Keratinocyte (primary cell): ENCODE measurements around the gene ALDH1L1. TPM values are rescaled to one million over a fixed set of nuclear protein-coding genes. Genes with fewer than 3 reads are reported as not detected.

Source experiments
- DNase-seq: peaks from one replicate; pipeline ENCODE4 v3.0.0-alpha.2; 2011; ENCODE audit warnings: low read depth, missing footprints, low spot score
- FAIRE-seq: peaks from 2 replicates; lab custom pipeline; 2011; peaks lifted over from hg19 to GRCh38; lab: Jason Lieb, UNC
- H2AFZ ChIP-seq: 2 replicates; pipeline ENCODE4 v1.6.0; 2012; ENCODE audit warnings: low read length, control low read depth, inconsistent platforms; ENCODE audit not compliant: control insufficient read depth
- H3K27ac ChIP-seq: 2 replicates; pipeline ENCODE4 v1.5.1; 2011; ENCODE audit warnings: low read length; ENCODE audit not compliant: control insufficient read depth, insufficient read depth
- H3K27me3 ChIP-seq: 3 replicates; pipeline ENCODE4 v1.6.0; 2011; ENCODE audit warnings: low read length; ENCODE audit not compliant: control insufficient read depth, insufficient read depth; ENCODE audit errors: extremely low read depth
- H3K36me3 ChIP-seq, 2 experiments: 2 replicates in 1 of 2; 3 replicates in 1 of 2; pipeline ENCODE4 v1.5.1; 2011; ENCODE audit warnings: low read length in 2 of 2, mild to moderate bottlenecking in 1 of 2; ENCODE audit not compliant: control insufficient read depth in 2 of 2, insufficient read depth in 2 of 2; ENCODE audit errors: extremely low read depth in 1 of 2
- H3K4me1 ChIP-seq: 3 replicates; pipeline ENCODE4 v1.5.1; 2011; ENCODE audit warnings: low read length; ENCODE audit not compliant: control insufficient read depth, insufficient read depth; ENCODE audit errors: extremely low read depth
- H3K4me2 ChIP-seq: 3 replicates; pipeline ENCODE4 v1.6.0; 2011; ENCODE audit warnings: low read depth, low read length; ENCODE audit not compliant: control insufficient read depth, insufficient read depth; ENCODE audit errors: extremely low read depth
- H3K4me3 ChIP-seq, 3 experiments: fragments of 200-600 bp in 1 of 3; sonication (generic) in 1 of 3; 2 replicates in 2 of 3; 3 replicates in 1 of 3; pipeline ENCODE4 v1.5.1; 2011 to 2016; ENCODE audit warnings: low read length in 3 of 3, mild to moderate bottlenecking in 3 of 3, control low read depth in 2 of 3, inconsistent platforms in 1 of 3, low read depth in 1 of 3, mixed read lengths in 1 of 3, mixed run types in 1 of 3, moderate library complexity in 1 of 3; ENCODE audit not compliant: control insufficient read depth in 2 of 3, insufficient read depth in 2 of 3; ENCODE audit errors: extremely low read depth in 1 of 3
- H3K79me2 ChIP-seq: 2 replicates; pipeline ENCODE4 v1.6.0; 2012; ENCODE audit warnings: low read length; ENCODE audit not compliant: control insufficient read depth, insufficient read depth
- H3K9ac ChIP-seq: 3 replicates; pipeline ENCODE4 v1.6.0; 2011; ENCODE audit warnings: low read length; ENCODE audit not compliant: control insufficient read depth, insufficient read depth; ENCODE audit errors: extremely low read depth
- H3K9me1 ChIP-seq: 3 replicates; pipeline ENCODE4 v1.6.0; 2011; ENCODE audit warnings: low read length; ENCODE audit not compliant: control insufficient read depth, insufficient read depth; ENCODE audit errors: extremely low read depth
- H3K9me3 ChIP-seq: 2 replicates; pipeline ENCODE4 v1.5.1; 2012; ENCODE audit warnings: low read depth, low read length; ENCODE audit not compliant: control insufficient read depth
- H4K20me1 ChIP-seq: 3 replicates; pipeline ENCODE4 v1.6.0; 2011; ENCODE audit warnings: low read length; ENCODE audit not compliant: control insufficient read depth, insufficient read depth; ENCODE audit errors: extremely low read depth
- EZH2 ChIP-seq: IDR thresholded peaks from one replicate; pipeline ENCODE4 v1.6.1; 2012; ENCODE audit warnings: inconsistent platforms, mild to moderate bottlenecking, low read length, moderate library complexity
- dilution Hi-C: fragments of 300-500 bp; cut with MboI; formaldehyde crosslinking; loops from one replicate; pipeline ENCODE4 v1.7.0; 2020; ENCODE audit warnings: low sequenced_read_pairs; ENCODE audit not compliant: extremely low pct_ligation_motif_present
- polyA plus RNA-seq, 5 experiments: library from polyadenylated mRNA; depleted of rRNA in 3 of 5; stranded (reverse) in 3 of 5; stranded (forward) in 1 of 5; unstranded in 1 of 5; fragments of >200 nt; gene quantifications; 1 replicate in 1 of 5; 2 replicates in 3 of 5; 3 replicates in 1 of 5; pipeline versions ENCODE4 v1.2.1 to v1.2.3, GENCODE V29; 2011 to 2012; ENCODE audit warnings: missing spikeins in 2 of 5, low read depth in 1 of 5, low replicate concordance in 1 of 5
- TF ChIP-seq, protein P1 (sequence below), 3 experiments: IDR thresholded peaks in 1 of 3; conservative IDR thresholded peaks in 1 of 3; optimal IDR thresholded peaks in 1 of 3; 2 replicates in 2 of 3; 3 replicates in 1 of 3; pipeline versions ENCODE3 to v1.5.1; 2011; ENCODE audit warnings: low read length in 3 of 3, mild to moderate bottlenecking in 3 of 3, moderate library complexity in 2 of 3, control low read depth in 1 of 3, inconsistent platforms in 1 of 3; ENCODE audit not compliant: insufficient read depth in 2 of 3; ENCODE audit errors: extremely low read depth in 1 of 3

The ALDH1L1 gene
- polyA plus RNA-seq, 1 donor (not counting 4 experiments of a cell fraction or from before 2014, with no cell fraction given), result 0.35 TPM

GRCh38 chr3:126100269-126100633 lies 80.1 kb downstream of the ALDH1L1 start:
- H3K27me3 ChIP-seq, result no peaks in the 10 kb centered on the region
- H4K20me1 ChIP-seq, result no peaks in the 10 kb centered on the region
- TF ChIP-seq, protein P1, sequence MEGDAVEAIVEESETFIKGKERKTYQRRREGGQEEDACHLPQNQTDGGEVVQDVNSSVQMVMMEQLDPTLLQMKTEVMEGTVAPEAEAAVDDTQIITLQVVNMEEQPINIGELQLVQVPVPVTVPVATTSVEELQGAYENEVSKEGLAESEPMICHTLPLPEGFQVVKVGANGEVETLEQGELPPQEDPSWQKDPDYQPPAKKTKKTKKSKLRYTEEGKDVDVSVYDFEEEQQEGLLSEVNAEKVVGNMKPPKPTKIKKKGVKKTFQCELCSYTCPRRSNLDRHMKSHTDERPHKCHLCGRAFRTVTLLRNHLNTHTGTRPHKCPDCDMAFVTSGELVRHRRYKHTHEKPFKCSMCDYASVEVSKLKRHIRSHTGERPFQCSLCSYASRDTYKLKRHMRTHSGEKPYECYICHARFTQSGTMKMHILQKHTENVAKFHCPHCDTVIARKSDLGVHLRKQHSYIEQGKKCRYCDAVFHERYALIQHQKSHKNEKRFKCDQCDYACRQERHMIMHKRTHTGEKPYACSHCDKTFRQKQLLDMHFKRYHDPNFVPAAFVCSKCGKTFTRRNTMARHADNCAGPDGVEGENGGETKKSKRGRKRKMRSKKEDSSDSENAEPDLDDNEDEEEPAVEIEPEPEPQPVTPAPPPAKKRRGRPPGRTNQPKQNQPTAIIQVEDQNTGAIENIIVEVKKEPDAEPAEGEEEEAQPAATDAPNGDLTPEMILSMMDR (optimal IDR thresholded peaks at IDR 0.05 in 1 of 3, IDR thresholded peaks at IDR 0.05 in 1 of 3, conservative IDR thresholded peaks at IDR 0.05 in 1 of 3; ENCODE audit: extremely low read depth in 1 of 3, insufficient read depth in 2 of 3, low read length in 3 of 3), result no peak
- TF ChIP-seq EZH2, result no peak
- no peaks in the 10 kb centered on the region for H3K36me3 ChIP-seq
- no peak overlapping the region for H2AFZ ChIP-seq
- H3K27ac ChIP-seq, result no peak overlapping the region
- no peaks in the 10 kb centered on the region for H3K9me1 ChIP-seq
- no peak overlapping the region for H3K9ac ChIP-seq
- H3K4me1 ChIP-seq, result no peaks in the 10 kb centered on the region
- H3K79me2 ChIP-seq, result no peaks in the 10 kb centered on the region
- dilution Hi-C loops, result no loop called here
- peaks cover 2% of the 10 kb centered on the region for H3K9me3 ChIP-seq
- H3K4me3 ChIP-seq, result no peak overlapping the region
- DNase-seq (no peak), FAIRE-seq (no peak)
- H3K4me2 ChIP-seq, result no peak overlapping the region

GRCh38 chr3:126098391-126098858 lies 82.0 kb downstream of the ALDH1L1 start:
- Histone ChIP-seq H3K79me2 (no peaks in the 10 kb centered on the region), H3K4me3 (no peak overlapping the region), H3K9me3 (peaks cover 4% of the 10 kb centered on the region), H3K4me2 (no peak overlapping the region), H4K20me1 (no peaks in the 10 kb centered on the region), H3K9me1 (no peaks in the 10 kb centered on the region), H3K9ac (no peak overlapping the region), H3K27ac (no peak overlapping the region), H2AFZ (no peak overlapping the region), H3K36me3 (no peaks in the 10 kb centered on the region), H3K4me1 (no peaks in the 10 kb centered on the region), H3K27me3 (no peaks in the 10 kb centered on the region)
- no peak for DNase-seq
- no peak for FAIRE-seq
- TF ChIP-seq, protein P1 (optimal IDR thresholded peaks at IDR 0.05 in 1 of 3, IDR thresholded peaks at IDR 0.05 in 1 of 3, conservative IDR thresholded peaks at IDR 0.05 in 1 of 3; ENCODE audit: extremely low read depth in 1 of 3, insufficient read depth in 2 of 3, low read length in 3 of 3), result no peak
- TF ChIP-seq EZH2, result no peak
- dilution Hi-C loops, result no loop called here
